NCI-H1930 (cell line): ENCODE results near the gene CSKMT.
"Not testable (repeated sequence)": the region's sequence is repeated elsewhere in the genome, so short reads cannot be mapped to it uniquely, and the experiment has no call there.

ENCODE experiments used
- DNase-seq, 2 experiments: peaks; one replicate each; lab custom pipeline; 2025; lab: John Stamatoyannopoulos, UW

The CSKMT gene

GRCh38 chr11:62656796-62657429 is 8.2 kb upstream of the CSKMT start:
- no peak for DNase-seq

DNA sequence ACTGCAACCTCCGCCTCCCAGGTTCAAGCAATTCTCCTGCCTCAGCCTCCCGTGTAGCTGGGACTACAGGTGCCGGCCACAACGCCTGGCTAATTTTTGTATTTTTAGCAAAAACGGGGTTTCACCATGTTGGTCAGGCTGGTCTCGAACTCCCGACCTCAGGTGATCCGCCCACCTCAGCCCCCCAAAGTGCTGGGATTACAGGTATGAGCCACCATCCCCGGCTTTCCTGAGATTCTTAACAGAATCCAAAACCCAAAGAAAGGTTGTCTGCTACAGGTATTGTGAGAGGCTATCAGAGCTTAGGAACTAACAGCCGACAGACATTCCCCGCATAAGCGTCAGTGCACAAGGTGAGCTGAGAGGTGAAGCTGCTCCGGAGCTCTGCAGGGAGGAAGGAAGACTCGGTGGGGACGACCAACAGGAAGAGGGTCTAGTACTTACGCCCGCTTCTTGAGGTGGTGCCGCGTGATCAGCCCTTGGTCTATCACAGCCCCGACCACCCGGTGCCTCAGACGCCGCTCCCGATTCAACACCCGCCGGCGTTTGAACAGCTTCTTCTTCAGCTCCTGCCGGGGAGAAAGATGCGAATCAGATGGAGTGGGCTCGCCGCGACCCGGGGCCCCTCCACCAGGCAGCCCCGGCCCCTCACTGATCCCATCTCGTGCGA is 572 bp upstream of the CSKMT start:
- peak; percentile 42 to 55 for DNase-seq

GRCh38 chr11:62665599-62666258 is 617 bp downstream of the CSKMT start:
- DNase-seq = no peak

DNA sequence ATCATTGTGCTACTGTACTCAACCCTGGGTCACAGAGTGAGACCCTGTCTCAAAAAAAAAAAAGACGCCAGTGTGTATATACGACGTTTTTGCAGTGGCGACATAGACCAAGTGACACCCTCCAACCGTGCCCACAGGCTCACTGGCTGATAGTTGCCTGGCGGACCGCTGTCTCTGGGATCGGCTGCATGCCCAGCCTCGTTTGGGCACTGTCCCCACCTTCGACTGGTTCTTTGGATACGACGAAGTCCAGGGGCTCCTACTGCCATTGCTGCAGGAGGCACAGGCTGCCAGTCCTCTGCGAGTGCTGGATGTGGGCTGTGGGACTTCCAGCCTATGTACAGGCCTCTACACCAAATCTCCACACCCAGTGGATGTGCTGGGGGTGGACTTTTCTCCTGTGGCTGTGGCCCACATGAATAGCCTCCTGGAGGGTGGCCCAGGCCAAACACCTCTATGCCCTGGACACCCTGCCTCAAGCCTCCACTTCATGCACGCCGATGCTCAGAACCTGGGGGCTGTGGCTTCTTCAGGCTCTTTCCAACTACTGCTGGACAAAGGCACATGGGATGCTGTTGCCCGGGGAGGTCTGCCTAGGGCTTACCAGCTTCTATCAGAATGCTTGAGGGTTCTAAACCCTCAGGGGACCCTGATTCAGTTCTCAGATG is 1.3 kb downstream of the CSKMT start:
- no peak for DNase-seq

GRCh38 chr11:62667460-62667859 is 2.3 kb downstream of the CSKMT start:
- no peak for DNase-seq

- no peak for DNase-seq
Measured at GRCh38 chr11:62669420-62670161, 4.5 kb downstream of the CSKMT start.

DNA sequence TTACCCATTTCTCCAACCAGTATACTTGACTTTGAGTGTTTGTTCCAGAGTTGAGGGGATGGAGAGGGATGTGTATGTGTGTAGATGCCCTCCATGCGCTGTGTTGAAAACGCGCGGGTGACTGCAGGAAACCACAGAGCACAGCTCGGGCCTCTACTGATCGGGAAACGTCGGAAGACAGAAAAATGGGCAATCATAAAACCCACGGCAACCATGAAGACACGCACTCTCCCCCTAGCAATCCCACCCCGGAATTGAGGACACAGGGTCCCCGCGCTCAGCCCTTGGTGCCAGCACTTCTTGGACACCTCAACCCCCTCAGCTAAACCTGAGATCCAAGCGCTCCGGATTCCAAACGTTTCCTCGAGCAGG is 6.1 kb downstream of the CSKMT start:
- DNase-seq = no peak

DNA sequence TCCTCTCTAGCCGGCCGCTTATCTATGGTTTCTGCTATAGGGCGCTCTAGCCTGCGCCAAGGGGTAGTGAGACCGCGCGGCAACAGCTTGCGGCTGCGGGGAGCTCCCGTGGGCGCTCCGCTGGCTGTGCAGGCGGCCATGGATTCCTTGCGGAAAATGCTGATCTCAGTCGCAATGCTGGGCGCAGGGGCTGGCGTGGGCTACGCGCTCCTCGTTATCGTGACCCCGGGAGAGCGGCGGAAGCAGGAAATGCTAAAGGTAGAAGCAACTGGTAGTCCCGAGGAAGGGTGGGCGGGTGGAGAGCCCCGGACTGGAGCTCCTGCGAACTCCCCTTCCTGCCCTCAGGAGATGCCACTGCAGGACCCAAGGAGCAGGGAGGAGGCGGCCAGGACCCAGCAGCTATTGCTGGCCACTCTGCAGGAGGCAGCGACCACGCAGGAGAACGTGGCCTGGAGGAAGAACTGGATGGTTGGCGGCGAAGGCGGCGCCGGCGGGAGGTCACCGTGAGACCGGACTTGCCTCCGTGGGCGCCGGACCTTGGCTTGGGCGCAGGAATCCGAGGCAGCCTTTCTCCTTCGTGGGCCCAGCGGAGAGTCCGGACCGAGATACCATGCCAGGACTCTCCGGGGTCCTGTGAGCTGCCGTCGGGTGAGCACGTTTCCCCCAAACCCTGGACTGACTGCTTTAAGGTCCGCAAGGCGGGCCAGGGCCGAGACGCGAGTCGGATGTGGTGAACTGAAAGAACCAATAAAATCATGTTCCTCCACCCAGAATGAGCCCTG is 6.7 kb downstream of the CSKMT start, which contains the start of the genes LBHD1 and UQCC3:
LBHD1 (minus strand) TSS at position 660 of the 782 bp plus-strand sequence. CDS start 2,236 bp downstream, outside the sequence.
UQCC3 (plus strand) TSS at position 66 of the 782 bp plus-strand sequence; CDS start at position 139, 73 bp downstream.
- DNase-seq = peak; percentile 81 to 85

GRCh38 chr11:62673196-62673525 is 8.0 kb downstream of the CSKMT start:
- no peak for DNase-seq

- not testable (repeated sequence) for DNase-seq
Measured at GRCh38 chr11:62675415-62675814, 10.3 kb downstream of the CSKMT start.

- no peak for DNase-seq
Measured at GRCh38 chr11:62676698-62677097, 11.6 kb downstream of the CSKMT start.

DNA sequence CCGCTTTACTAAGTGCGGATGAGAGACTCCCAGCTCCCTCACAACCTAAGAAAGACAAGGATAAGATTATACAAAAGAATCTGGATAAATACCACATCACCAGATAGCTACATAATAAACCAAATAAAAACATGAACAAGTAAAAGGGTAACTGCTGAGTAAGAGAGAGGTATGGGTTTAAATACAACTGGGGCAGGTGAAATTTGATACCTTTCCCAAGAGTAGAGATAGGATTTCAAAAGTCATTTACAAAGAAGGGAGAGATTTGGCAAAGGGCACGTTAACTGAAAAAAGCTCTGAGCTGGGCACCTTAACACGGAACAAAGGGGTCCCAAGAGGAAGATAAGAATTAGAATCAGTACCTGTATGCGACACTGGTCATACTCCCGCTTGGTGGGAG is 12.0 kb downstream of the CSKMT start:
- DNase-seq = no peak

DNA sequence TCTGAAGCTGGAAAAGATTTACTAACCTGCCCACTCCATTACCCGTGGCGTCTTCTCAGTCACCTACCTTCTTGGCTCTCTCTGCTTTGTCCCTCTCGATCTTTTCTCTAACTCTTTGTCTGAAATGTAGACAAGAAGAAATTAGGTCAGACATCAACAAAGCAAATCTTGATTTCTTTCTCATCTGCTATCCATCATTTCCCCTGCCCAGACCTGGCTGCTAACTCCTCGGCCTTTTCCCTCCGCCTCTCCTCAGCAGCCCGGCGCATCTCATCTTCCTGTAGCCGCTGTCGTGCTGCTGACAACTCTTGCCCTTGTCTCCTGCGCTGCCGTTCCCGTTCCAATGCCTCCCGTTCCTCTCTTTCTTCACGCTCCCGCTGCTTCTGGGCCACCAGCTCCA is 12.6 kb downstream of the CSKMT start:
- no peak for DNase-seq

GRCh38 chr11:62678433-62678769 is 13.3 kb downstream of the CSKMT start:
- no peak for DNase-seq

DNA sequence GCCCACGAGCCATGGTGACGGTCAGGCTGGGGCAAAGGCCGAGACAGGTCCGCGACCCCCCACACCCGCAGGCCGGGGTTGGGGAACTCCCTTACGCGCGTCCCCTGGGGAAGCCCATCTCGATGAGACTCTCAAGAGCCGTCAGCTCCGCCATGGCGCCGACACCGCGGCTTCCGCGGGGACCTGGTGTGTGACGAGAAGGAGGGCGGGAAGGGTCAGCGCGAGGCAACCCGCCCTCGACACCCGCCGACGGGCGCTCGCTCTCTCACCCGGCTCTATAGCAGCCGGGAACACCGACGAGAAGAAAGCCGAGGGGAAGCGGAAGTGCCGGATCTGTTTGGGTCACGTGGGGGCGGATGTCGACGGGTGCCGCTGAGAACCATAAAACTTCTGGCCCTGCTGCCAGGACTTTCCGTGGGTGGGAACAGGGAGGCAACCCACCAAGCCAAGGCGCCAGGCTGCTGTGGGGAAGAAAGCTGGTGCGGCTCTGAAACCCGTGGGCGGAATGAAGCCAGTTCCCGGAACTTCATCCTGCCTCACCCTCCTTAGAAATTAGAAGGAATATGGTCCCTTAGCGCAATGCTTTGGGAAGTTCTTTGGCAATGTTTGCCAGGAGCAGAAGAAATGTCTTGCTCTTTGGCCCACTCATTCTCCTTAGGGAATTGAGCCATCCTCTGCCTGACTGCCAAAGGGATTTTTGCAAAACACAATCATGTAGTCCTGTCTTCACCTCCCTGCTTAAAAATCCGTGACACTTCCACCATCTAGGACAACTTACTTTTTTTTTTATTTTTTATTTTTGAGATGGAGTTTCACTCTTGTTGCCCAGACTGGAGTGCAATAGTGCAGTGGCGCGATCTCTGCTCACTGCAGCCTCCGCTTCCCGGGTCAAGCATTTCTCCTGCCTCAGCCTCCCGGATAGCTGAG is 13.9 kb downstream of the CSKMT start, which contains the start of gene UBXN1:
UBXN1 (minus strand) TSS at position 304 of the 927 bp plus-strand sequence; CDS start at position 154, 150 bp downstream.
- peak; percentile 73 to 75 for DNase-seq

GRCh38 chr11:62680825-62681240 is 15.7 kb downstream of the CSKMT start:
- DNase-seq = peak in 1 of 2 experiments; percentile 34

- no peak for DNase-seq
Measured at GRCh38 chr11:62682518-62682917, 17.4 kb downstream of the CSKMT start.

GRCh38 chr11:62687508-62688396 is 22.6 kb downstream of the CSKMT start:
- no peak for DNase-seq

GRCh38 chr11:62688491-62688890 is 23.4 kb downstream of the CSKMT start:
- DNase-seq = no peak
